Measurements from ENCODE around the gene KATNA1.

KATNA1 gene

GRCh38 chr6:149646599-149646998 is 1.9 kb downstream of the KATNA1 start:
- TF ChIP-seq CTCF (IDR thresholded peaks at IDR 0.05; ENCODE audit: borderline replicate concordance, insufficient read depth, low read depth, low read length): no peak
- no peak overlapping the region for H3K4me3 ChIP-seq (ENCODE audit: low read depth, low read length)

GRCh38 chr6:149642829-149643580 is 5.5 kb downstream of the KATNA1 start:
- TF ChIP-seq CTCF (IDR thresholded peaks at IDR 0.05; ENCODE audit: borderline replicate concordance, insufficient read depth, low read depth, low read length): no peak
- H3K4me3 ChIP-seq (ENCODE audit: low read depth, low read length): no peak overlapping the region

- TF ChIP-seq CTCF (IDR thresholded peaks at IDR 0.05; ENCODE audit: borderline replicate concordance, insufficient read depth, low read depth, low read length): no peak
- no peak overlapping the region for H3K4me3 ChIP-seq (ENCODE audit: low read depth, low read length)
Observed at GRCh38 chr6:149636124-149636523, 12.4 kb downstream of the KATNA1 start.

GRCh38 chr6:149634315-149634714 is 14.2 kb downstream of the KATNA1 start:
- TF ChIP-seq CTCF (IDR thresholded peaks at IDR 0.05; ENCODE audit: borderline replicate concordance, insufficient read depth, low read depth, low read length): no peak
- H3K4me3 ChIP-seq (ENCODE audit: low read depth, low read length): no peak overlapping the region

- no peak overlapping the region for H3K4me3 ChIP-seq (ENCODE audit: low read depth, low read length)
Observed at GRCh38 chr6:149628875-149629510, 19.5 kb downstream of the KATNA1 start.

GRCh38 chr6:149627672-149628071 is 20.8 kb downstream of the KATNA1 start:
- no peak for TF ChIP-seq CTCF (IDR thresholded peaks at IDR 0.05; ENCODE audit: borderline replicate concordance, insufficient read depth, low read depth, low read length)
- no peak overlapping the region for H3K4me3 ChIP-seq (ENCODE audit: low read depth, low read length)

More at GRCh38 chr6:149628875-149629510, 19.5 kb downstream of the KATNA1 start:
- TF ChIP-seq CTCF (IDR thresholded peaks at IDR 0.05; ENCODE audit: borderline replicate concordance, insufficient read depth, low read depth, low read length): no peak

GRCh38 chr6:149615805-149616204 is 32.7 kb downstream of the KATNA1 start:
- TF ChIP-seq CTCF (IDR thresholded peaks at IDR 0.05; ENCODE audit: borderline replicate concordance, insufficient read depth, low read depth, low read length): no peak
- H3K4me3 ChIP-seq (ENCODE audit: low read depth, low read length): no peak overlapping the region
